Coronary artery (tissue), 2 donors: Measurements from ENCODE around the gene VIM.
"Not testable (repeated sequence)": the region's sequence is repeated elsewhere in the genome, so short reads cannot be mapped to it uniquely, and the experiment has no call there.

Experiments used
- DNase-seq: peaks from one replicate; pipeline ENCODE4 v3.0.0-alpha.2; 2017; ENCODE audit warnings: low spot score
- H3K27ac ChIP-seq, 2 donors: fragments of 200-600 bp; sonication (generic); one replicate each; pipeline ENCODE4 v1.5.1; 2016 to 2019
- H3K4me3 ChIP-seq: fragments of 200-600 bp; sonication (generic); 2 replicates; pipeline ENCODE4 v1.5.1; 2016; ENCODE audit warnings: mild to moderate bottlenecking, moderate library complexity
- TF ChIP-seq, protein P1 (sequence below): fragments of 200-600 bp; sonication (generic); IDR thresholded peaks from one replicate; pipeline ENCODE4 v1.5.1; 2019; ENCODE audit warnings: antibody characterized with exemption

The VIM gene

DNA sequence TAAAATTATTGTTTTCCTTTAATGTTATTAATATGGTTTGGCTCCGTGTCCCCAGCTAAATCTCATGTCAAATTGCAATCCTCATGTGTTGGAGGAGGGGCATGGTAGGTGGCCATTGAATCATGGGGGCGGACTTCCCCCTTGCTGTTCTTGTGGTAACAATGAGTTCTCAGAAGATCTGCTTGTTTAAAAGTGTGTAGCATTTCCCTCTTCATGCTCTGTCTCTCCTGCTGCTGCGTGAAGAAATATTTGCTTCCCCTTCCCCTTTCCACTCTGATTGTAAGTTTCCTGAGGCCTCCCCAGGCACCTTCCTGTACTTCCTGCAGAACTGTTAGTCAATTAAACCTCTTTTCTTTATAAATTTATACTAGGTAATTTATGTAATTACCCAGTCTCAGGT is 27.5 kb downstream of the VIM start:
- TF ChIP-seq, protein P1, sequence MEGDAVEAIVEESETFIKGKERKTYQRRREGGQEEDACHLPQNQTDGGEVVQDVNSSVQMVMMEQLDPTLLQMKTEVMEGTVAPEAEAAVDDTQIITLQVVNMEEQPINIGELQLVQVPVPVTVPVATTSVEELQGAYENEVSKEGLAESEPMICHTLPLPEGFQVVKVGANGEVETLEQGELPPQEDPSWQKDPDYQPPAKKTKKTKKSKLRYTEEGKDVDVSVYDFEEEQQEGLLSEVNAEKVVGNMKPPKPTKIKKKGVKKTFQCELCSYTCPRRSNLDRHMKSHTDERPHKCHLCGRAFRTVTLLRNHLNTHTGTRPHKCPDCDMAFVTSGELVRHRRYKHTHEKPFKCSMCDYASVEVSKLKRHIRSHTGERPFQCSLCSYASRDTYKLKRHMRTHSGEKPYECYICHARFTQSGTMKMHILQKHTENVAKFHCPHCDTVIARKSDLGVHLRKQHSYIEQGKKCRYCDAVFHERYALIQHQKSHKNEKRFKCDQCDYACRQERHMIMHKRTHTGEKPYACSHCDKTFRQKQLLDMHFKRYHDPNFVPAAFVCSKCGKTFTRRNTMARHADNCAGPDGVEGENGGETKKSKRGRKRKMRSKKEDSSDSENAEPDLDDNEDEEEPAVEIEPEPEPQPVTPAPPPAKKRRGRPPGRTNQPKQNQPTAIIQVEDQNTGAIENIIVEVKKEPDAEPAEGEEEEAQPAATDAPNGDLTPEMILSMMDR: no peak
- DNase-seq: no peak
- no peak overlapping the region for H3K27ac ChIP-seq
- no peak overlapping the region for H3K4me3 ChIP-seq

GRCh38 chr10:17256051-17256450 is 28.0 kb downstream of the VIM start:
- DNase-seq: no peak
- H3K4me3 ChIP-seq: no peak overlapping the region
- no peak overlapping the region for H3K27ac ChIP-seq
- TF ChIP-seq, protein P1: no peak

GRCh38 chr10:17256627-17257026 is 28.6 kb downstream of the VIM start:
- Histone ChIP-seq H3K4me3 (no peak overlapping the region), H3K27ac (no peak overlapping the region)
- TF ChIP-seq, protein P1: no peak
- no peak for DNase-seq

- Histone ChIP-seq H3K4me3 (peak overlapping the region; percentile 41), H3K27ac (peak overlapping the region; percentile 22 to 33)
- TF ChIP-seq, protein P1: peak; percentile 73
- DNase-seq: no peak
These were observed 29.7 kb downstream of the VIM start for GRCh38 chr10:17257466-17258321.

- no peak overlapping the region for H3K27ac ChIP-seq
- H3K4me3 ChIP-seq: no peak overlapping the region
- DNase-seq: no peak
- TF ChIP-seq, protein P1: no peak
These were observed 34.5 kb downstream of the VIM start for GRCh38 chr10:17262502-17262901.

DNA sequence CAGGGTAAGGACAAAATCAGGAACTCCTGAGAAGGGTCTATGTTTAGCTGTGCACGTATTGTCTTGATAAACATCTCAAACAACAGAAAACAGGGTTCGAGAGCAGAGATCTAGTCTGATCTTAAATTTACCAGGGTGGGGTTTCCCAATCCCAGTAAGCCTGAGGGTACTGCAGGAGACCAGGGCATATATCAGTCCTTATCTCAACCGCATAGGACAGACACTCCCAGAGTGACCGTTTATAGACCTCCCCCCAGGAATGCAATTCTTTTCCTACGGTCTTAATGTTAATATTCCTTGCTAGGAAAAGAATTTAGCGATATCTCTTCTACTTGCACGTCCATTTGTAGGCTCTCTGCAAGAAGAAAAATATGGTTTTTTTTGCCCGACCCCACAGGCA is 35.5 kb downstream of the VIM start:
- no peak overlapping the region for H3K4me3 ChIP-seq
- H3K27ac ChIP-seq: no peak overlapping the region
- DNase-seq: no peak
- TF ChIP-seq, protein P1: no peak

GRCh38 chr10:17265468-17265867 is 37.4 kb downstream of the VIM start:
- TF ChIP-seq, protein P1: no peak
- DNase-seq: no peak
- no peak overlapping the region for H3K4me3 ChIP-seq
- H3K27ac ChIP-seq: no peak overlapping the region

- H3K27ac ChIP-seq, H3K4me3 ChIP-seq, DNase-seq: not testable (repeated sequence)
These were observed 38.5 kb downstream of the VIM start for GRCh38 chr10:17266549-17266948.
